GM12891 (cell line): ENCODE data around the gene CCDC154.

Experiments used
- DNase-seq: peaks from one replicate; pipeline ENCODE4 v3.0.0; 2011; ENCODE audit warnings: low spot score; ENCODE audit not compliant: insufficient read length
- FAIRE-seq: peaks from 2 replicates; lab custom pipeline; 2011; peaks lifted over from hg19 to GRCh38; lab: Jason Lieb, UNC
- PAX5 ChIP-seq: IDR thresholded peaks from 2 replicates; pipeline ENCODE4 v1.6.1; 2011; ENCODE audit warnings: low read length, moderate library complexity, mild to moderate bottlenecking; ENCODE audit not compliant: insufficient read depth, severe bottlenecking
- POLR2A ChIP-seq: IDR thresholded peaks from 2 replicates; pipeline ENCODE4 v1.6.1; 2011; ENCODE audit warnings: low read depth, low read length, control low read depth
- POLR2AphosphoS5 ChIP-seq: IDR thresholded peaks from 2 replicates; pipeline ENCODE4 v1.6.1; 2011; ENCODE audit warnings: low read depth, low read length, control low read depth
- POU2F2 ChIP-seq: IDR thresholded peaks from 2 replicates; pipeline ENCODE4 v1.6.1; 2011; ENCODE audit warnings: low read depth, mild to moderate bottlenecking, control low read depth, low read length, moderate library complexity
- SPI1 ChIP-seq: IDR thresholded peaks from 2 replicates; pipeline ENCODE4 v1.6.1; 2011; ENCODE audit warnings: low read depth, low read length, control low read depth
- TAF1 ChIP-seq: IDR thresholded peaks from 2 replicates; pipeline ENCODE4 v1.6.1; 2011; ENCODE audit warnings: low read depth, low read length, control low read depth

Gene CCDC154

DNA sequence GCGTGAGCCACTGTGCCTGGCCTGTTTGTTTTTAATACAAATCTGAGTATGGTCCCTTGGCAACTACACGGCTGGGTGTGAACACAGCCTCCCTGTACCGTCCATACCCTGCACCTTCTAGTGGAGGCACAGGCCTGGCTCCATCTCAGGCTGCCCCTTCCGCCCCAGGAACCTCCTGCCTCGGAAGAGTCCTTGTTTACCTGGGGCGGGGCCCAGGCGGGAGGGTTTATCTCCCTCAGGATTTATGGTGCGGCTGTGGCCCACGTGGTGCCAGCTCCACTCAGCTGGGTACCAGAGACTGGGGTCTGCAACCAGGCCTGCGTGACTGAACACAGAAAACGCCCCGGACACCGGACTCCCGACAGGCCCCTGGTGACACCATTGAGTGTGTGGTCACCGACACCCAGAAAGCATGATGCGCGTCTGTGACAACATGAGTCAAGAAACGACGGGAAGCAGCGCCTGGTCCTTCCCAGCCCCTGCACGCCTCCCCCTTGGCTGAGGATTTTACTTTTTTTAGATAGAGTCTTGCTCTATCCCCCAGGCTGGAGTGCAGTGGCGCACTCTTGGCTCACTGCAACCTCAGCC is 48.8 kb downstream of the CCDC154 start:
- DNase-seq (no peak), FAIRE-seq (no peak)
- no peak for TF ChIP-seq POLR2A
- no peak for TF ChIP-seq TAF1
- TF ChIP-seq POU2F2, result no peak
- no peak for TF ChIP-seq POLR2AphosphoS5
- TF ChIP-seq PAX5, result no peak
- TF ChIP-seq SPI1, result no peak

DNA sequence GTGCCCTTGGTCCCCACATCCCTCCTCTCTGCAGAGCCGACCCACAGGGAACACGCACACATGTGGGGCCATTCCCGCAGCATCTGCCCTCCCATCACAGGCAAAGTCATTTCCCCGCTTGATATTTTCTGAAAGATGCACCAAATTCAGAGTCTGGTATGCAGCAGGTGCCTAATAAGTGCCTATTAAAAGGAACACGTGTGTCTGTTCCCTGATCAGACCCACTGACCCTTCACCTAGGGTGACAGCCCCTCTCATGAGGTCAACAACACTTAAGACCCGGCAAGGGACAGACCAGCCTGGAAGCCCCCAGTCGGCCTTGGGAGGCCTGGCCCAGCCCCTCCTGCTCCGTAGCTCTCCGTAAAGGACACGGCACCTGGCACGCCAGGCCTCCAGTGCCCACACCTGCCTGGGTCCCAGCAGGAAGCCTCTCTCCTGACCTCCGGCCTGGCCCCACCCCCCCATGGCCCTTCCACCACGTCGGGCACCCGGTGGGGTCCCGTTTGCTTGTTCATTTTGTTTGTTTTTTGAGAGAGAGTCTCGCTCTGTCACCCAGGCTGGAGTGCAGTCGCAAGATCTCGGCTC is 49.9 kb downstream of the CCDC154 start:
- no peak for TF ChIP-seq PAX5
- TF ChIP-seq SPI1, result no peak
- TF ChIP-seq TAF1, result no peak
- no peak for TF ChIP-seq POLR2A
- TF ChIP-seq POLR2AphosphoS5, result no peak
- TF ChIP-seq POU2F2, result no peak
- no peak for FAIRE-seq
- DNase-seq, result no peak

DNA sequence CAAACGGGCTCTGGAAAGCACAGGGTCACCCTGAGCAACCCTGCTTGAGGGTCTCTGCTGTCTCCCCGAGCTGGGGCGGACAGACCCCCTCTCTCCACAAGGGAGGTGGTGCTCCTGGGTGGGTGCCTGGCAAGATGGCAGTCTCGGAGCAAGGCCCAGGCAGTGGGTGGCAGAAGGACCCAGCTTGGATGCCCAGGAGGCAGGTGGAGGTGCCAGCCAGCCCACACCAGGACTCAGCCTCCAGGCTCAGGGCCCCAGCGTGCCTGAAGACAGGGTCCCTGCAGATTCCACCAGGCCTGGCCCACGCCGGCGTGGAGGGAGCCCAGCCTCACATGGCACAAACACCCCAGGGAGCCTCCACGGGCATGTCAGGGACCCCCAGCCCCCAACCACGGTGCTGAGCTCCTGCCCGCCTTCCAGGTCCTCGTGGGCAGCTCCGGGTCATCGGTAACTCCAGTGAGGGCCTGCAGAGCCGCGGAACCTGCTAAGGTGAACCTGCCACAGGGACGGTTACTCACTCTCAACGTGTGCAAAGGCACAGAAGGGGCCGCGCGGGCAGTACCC is 50.7 kb downstream of the CCDC154 start:
- TF ChIP-seq TAF1 (no peak), SPI1 (no peak), POU2F2 (no peak), PAX5 (no peak), POLR2A (no peak), POLR2AphosphoS5 (no peak)
- DNase-seq, result no peak
- no peak for FAIRE-seq

- FAIRE-seq (no peak), DNase-seq (no peak)
- TF ChIP-seq SPI1 (no peak), TAF1 (no peak)
Measured at GRCh38 chr16:1392826-1393225, 51.5 kb downstream of the CCDC154 start.

DNA sequence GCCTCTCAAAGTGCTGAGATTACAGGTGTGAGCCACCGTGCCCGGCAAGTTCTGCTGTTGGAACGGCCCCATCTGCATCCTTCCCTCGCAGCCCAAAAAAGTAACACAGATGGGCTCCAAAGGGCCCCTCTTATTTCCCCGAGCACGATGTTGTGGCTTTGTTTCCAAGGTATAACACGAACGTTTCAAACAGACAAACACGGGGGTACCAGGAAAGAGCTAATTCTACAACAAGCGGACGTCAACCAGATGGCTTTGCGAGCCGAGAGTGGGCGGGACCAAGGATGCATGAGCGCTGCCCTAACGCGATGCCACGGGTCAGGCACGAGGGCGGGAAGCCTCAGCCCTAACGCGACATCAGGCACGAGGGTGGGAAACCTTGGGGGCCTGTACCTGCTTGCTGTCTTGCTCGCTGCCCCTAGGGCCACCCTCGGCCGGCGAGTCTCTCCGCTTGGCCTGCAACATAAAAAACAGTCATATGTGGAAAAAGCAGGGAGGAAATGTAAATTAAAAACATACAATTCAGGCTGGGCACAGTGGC is 54.0 kb downstream of the CCDC154 start:
- FAIRE-seq (no peak), DNase-seq (no peak)
- TF ChIP-seq POLR2AphosphoS5 (no peak), PAX5 (no peak), TAF1 (no peak), SPI1 (no peak), POU2F2 (no peak), POLR2A (no peak)

DNA sequence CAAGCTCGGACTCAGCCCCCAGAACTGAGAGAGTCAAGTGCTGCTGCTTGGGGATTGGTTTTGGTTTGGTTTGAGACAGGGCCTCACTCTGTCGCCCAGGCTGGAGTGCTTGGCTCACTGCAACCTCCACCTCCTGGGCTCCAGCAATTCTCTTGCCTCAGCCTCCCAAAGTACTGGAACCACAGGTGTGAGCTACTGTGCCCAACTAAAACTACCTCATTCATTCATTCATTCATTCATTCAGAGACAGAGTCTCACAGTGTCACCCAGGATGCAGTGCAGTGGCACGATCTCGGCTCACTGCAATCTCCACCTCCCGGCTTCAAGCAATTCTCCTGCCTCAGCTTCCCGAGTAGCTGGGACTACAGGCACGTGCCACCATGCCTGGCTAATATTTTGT is 54.6 kb downstream of the CCDC154 start:
- DNase-seq (no peak), FAIRE-seq (no peak)
- TF ChIP-seq TAF1, result no peak
- TF ChIP-seq POLR2AphosphoS5, result no peak
- no peak for TF ChIP-seq SPI1
- TF ChIP-seq PAX5, result no peak
- TF ChIP-seq POLR2A, result no peak
- no peak for TF ChIP-seq POU2F2

DNA sequence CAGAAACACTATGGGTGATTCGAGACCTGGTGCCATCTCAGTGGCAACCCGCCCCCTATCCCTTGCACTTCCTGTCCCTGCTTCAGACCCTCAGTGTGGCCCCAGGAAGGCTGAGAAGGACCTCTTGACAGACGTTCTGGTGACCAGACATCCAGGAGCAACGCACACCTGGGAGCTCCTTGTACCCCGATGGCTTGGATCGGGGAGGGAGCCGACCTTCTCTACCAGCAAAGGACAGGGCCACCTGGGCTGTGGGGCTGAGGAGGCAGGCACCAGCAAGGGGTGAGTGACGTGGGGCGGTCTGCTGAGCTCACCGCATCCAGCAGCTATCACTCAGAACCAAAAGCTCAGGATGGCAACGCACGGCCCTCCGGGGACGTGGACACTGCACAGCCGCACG is 57.0 kb downstream of the CCDC154 start:
- DNase-seq (no peak), FAIRE-seq (no peak)
- TF ChIP-seq POLR2A (no peak), SPI1 (no peak), PAX5 (no peak), TAF1 (no peak), POU2F2 (no peak), POLR2AphosphoS5 (no peak)

DNA sequence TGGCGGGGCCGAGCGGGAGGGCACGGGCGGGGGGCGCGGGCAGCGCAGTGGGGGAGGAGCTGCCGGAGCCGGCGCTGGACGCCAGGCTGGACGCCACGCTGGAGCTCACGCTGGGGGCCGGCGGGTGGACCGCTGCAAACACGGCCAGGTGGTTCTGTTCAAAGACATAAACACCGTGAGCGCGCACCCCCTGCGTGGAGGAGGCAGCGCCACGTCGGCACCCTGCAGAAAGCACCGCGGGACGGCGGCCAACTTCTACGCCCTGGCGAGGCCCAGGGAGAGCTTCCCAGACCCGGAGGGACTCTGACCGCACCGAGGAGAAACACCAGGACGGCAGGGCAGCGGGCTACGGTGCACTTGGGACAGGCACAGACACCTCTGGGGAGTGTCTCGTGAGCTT is 59.1 kb downstream of the CCDC154 start:
- FAIRE-seq, result no peak
- no peak for DNase-seq
- TF ChIP-seq PAX5, result no peak
- TF ChIP-seq POLR2AphosphoS5, result no peak
- no peak for TF ChIP-seq TAF1
- TF ChIP-seq SPI1, result no peak
